Epithelial cell of esophagus (primary cell): ENCODE data around the gene WDR62.

Source experiments
- DNase-seq: peaks from one replicate; pipeline ENCODE4 v3.0.0; 2010; ENCODE audit warnings: low read depth
- H3K4me3 ChIP-seq: 2 replicates; pipeline ENCODE4 v1.5.1; 2011; ENCODE audit warnings: mild to moderate bottlenecking, low read length, control low read depth
- TF ChIP-seq, protein P1 (sequence below): IDR thresholded peaks from 2 replicates; pipeline ENCODE4 v1.5.1; 2011; ENCODE audit warnings: low read depth, mild to moderate bottlenecking, low read length, control low read depth, inconsistent platforms; ENCODE audit not compliant: insufficient read depth; ENCODE audit errors: missing control alignments

The WDR62 gene

DNA sequence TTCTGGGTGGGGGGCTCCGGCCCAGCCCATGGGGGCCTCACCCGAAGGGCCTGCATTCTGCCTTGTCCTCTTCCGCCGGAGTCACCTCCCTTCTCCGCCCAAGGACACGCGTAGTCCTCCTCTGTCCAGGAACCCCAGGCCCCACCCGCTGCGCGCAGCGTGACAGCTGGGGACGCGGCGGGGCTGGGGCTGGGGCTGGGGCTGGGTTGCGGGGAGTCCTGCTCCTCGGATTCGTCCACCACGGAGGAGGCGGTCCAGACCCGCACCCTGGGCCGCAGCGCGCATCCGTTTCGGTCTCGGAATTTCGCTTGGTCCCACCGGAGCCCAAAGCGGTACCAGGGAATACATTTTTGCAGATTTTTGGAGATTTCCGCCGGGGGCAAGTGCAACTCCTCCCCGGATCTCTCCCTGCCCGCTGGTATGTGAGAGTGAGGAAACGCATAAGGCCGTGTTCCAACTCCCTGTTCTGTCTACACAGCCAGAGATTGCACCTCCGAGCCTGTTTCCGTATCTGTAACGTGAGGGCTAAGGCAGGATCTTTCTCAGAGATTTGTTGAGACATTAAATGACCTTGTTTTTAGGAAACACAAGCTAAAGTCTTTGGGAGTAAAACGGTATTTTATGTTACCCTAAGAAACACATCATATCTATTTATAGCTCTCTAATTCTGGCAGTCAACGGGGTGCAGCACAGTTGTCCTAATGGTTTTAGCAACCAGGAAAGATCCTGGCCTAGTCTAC, 97.8 kb downstream of the WDR62 start, which contains the start of gene COX7A1:
Gene COX7A1, minus strand, starts transcription at position 96 of the 740 bp plus-strand sequence. Its CDS starts 40 bp downstream, at position 56.
- H3K4me3 ChIP-seq = no peak within 1 kb of the TSS
- TF ChIP-seq, protein P1, sequence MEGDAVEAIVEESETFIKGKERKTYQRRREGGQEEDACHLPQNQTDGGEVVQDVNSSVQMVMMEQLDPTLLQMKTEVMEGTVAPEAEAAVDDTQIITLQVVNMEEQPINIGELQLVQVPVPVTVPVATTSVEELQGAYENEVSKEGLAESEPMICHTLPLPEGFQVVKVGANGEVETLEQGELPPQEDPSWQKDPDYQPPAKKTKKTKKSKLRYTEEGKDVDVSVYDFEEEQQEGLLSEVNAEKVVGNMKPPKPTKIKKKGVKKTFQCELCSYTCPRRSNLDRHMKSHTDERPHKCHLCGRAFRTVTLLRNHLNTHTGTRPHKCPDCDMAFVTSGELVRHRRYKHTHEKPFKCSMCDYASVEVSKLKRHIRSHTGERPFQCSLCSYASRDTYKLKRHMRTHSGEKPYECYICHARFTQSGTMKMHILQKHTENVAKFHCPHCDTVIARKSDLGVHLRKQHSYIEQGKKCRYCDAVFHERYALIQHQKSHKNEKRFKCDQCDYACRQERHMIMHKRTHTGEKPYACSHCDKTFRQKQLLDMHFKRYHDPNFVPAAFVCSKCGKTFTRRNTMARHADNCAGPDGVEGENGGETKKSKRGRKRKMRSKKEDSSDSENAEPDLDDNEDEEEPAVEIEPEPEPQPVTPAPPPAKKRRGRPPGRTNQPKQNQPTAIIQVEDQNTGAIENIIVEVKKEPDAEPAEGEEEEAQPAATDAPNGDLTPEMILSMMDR = no peak
- no peak for DNase-seq

DNA sequence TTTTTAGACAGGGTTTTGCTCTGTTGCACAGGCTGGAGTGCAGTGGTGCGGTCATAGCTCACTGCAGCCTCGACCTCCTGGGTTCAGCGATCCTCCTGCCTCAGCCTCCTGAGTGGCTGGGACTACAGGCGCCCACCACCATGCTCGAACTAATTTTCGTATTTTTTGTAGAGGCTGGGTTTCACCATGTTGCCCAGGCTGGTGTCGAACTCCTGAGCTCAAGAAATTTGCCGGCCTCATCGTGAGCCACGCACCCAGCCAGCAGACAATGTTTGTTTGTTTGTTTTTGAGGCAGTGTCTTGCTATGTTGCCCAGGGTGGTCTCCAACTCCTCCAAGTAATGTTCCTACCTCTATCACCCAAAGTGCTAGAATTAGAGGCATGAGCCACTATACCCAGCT, 98.4 kb downstream of the WDR62 start:
- TF ChIP-seq, protein P1 = no peak
- H3K4me3 ChIP-seq = no peak overlapping the region
- DNase-seq = no peak
